ENCODE data around the gene HECA. TPM values are rescaled to one million over a fixed set of nuclear protein-coding genes. Genes with fewer than 3 reads are reported as not detected.

Gene HECA
- total RNA-seq, 1 experiment from 2014 or later, result 9.4 TPM

DNA sequence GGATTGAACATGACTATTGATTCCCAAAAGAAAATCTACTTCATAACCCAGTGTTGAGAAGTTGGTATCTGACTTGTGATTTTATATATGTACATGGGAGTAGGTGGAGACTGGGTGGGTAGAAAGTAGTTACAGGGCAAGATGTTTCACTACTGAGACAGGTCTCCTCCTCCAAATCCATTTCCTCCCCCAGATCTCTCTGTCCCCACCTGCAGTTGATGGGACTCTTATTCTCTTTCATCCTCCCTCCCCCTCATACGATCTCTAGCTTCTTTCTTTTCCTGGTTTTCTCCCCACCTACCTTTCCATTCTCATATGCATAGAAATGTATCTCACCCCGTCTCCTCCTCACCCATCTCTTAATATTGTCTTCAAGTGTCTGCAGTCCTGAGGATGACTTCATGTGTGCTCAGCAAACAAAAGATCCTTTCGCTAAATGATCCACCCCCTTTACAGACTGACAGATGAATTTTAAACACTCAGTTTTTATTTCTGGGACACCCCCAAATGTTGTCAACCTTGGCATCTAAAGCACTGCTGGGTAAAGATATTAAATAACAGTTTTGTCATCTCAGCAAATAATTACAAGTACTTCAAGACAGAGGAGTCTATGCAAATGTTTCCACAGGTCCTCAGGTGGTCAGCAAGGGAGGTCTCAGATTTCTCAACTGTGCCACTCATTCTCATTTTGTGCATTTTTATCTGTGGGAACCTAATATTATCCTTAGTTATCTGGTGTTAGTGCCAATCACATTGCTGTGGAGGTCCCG, 18.7 kb upstream of the HECA start:
- Mint-ChIP-seq H3K4me3 (no peak overlapping the region), H3K27me3 (ENCODE audit: low read depth) (peaks cover 9% of the 10 kb centered on the region; the same call in 1 of the 2 replicates), H3K9me3 (peaks cover 25% of the 10 kb centered on the region), H3K36me3 (peaks cover 21% of the 10 kb centered on the region), H3K27ac (no peak overlapping the region), H3K4me1 (peaks cover 8% of the 10 kb centered on the region; the same call in 1 of the 2 replicates)
- no peak for DNase-seq (ENCODE audit: low spot score)
- POLR2A ChIA-PET, result no interaction called here
- CTCF ChIA-PET, result interaction anchor here (0.7 to 1.2 kb wide), 2 partner anchors 103 to 248 kb away, joined by 3 to 4 read pairs; no protein-coding TSS in a partner anchor
- TF ChIP-seq JUN (CRISPR knock-in tag; IDR thresholded peaks at IDR 0.05) (no peak), JAZF1 (CRISPR knock-in tag; IDR thresholded peaks at IDR 0.05) (no peak), ZBTB21 (CRISPR knock-in tag; IDR thresholded peaks at IDR 0.05; ENCODE audit: borderline replicate concordance) (no peak), ZNF263 (CRISPR knock-in tag; IDR thresholded peaks at IDR 0.05; ENCODE audit: low read depth) (no peak), HMGA2 (CRISPR knock-in tag; IDR thresholded peaks at IDR 0.05) (no peak)
- TF ChIP-seq, protein P1, sequence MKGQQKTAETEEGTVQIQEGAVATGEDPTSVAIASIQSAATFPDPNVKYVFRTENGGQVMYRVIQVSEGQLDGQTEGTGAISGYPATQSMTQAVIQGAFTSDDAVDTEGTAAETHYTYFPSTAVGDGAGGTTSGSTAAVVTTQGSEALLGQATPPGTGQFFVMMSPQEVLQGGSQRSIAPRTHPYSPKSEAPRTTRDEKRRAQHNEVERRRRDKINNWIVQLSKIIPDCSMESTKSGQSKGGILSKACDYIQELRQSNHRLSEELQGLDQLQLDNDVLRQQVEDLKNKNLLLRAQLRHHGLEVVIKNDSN (CRISPR knock-in tag; IDR thresholded peaks at IDR 0.05), result no peak
- TF ChIP-seq, protein P2, sequence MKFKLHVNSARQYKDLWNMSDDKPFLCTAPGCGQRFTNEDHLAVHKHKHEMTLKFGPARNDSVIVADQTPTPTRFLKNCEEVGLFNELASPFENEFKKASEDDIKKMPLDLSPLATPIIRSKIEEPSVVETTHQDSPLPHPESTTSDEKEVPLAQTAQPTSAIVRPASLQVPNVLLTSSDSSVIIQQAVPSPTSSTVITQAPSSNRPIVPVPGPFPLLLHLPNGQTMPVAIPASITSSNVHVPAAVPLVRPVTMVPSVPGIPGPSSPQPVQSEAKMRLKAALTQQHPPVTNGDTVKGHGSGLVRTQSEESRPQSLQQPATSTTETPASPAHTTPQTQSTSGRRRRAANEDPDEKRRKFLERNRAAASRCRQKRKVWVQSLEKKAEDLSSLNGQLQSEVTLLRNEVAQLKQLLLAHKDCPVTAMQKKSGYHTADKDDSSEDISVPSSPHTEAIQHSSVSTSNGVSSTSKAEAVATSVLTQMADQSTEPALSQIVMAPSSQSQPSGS (CRISPR knock-in tag; IDR thresholded peaks at IDR 0.05; ENCODE audit: borderline replicate concordance, low read depth), result no peak
- ATAC-seq, result no peak

DNA sequence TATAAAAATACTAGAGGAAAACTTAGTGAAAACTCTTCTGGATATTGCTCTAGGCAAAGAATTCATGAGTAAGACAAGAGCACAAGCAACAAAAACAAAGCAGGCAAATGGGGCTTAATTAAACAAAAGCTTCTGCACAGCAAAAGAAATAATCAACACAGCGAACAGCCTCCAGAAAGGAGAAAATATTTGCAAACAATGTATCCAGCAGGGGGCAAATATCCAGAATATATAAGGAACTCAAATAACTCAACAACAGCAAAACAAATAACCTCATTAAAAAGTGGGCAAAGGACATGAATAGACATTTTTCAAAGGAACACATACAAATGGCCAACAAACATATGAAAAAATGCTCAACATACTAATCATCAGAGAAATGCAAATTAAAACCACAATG, 17.1 kb upstream of the HECA start:
- Mint-ChIP-seq H3K9me3 (peaks cover 27% of the 10 kb centered on the region), H3K4me1 (peaks cover 8% of the 10 kb centered on the region; the same call in 1 of the 2 replicates), H3K27me3 (ENCODE audit: low read depth) (peaks cover 9% of the 10 kb centered on the region; the same call in 1 of the 2 replicates), H3K36me3 (peaks cover 23% of the 10 kb centered on the region), H3K4me3 (no peak overlapping the region), H3K27ac (no peak overlapping the region)
- CTCF ChIA-PET, result interaction anchor here (0.7 to 1.2 kb wide), 3 partner anchors 102 to 247 kb away, joined by 3 to 4 read pairs (median 3); no protein-coding TSS in a partner anchor
- POLR2A ChIA-PET, result interaction anchor here (0.6 kb wide), 1 partner anchor 245 kb away, joined by 4 read pairs; no protein-coding TSS in a partner anchor
- TF ChIP-seq JAZF1 (CRISPR knock-in tag; IDR thresholded peaks at IDR 0.05), result no peak
- TF ChIP-seq NFATC4 (CRISPR knock-in tag; IDR thresholded peaks at IDR 0.05), result no peak
- TF ChIP-seq, protein P3, sequence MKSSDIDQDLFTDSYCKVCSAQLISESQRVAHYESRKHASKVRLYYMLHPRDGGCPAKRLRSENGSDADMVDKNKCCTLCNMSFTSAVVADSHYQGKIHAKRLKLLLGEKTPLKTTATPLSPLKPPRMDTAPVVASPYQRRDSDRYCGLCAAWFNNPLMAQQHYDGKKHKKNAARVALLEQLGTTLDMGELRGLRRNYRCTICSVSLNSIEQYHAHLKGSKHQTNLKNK (CRISPR knock-in tag; IDR thresholded peaks at IDR 0.05), result no peak
- TF ChIP-seq, protein P4, sequence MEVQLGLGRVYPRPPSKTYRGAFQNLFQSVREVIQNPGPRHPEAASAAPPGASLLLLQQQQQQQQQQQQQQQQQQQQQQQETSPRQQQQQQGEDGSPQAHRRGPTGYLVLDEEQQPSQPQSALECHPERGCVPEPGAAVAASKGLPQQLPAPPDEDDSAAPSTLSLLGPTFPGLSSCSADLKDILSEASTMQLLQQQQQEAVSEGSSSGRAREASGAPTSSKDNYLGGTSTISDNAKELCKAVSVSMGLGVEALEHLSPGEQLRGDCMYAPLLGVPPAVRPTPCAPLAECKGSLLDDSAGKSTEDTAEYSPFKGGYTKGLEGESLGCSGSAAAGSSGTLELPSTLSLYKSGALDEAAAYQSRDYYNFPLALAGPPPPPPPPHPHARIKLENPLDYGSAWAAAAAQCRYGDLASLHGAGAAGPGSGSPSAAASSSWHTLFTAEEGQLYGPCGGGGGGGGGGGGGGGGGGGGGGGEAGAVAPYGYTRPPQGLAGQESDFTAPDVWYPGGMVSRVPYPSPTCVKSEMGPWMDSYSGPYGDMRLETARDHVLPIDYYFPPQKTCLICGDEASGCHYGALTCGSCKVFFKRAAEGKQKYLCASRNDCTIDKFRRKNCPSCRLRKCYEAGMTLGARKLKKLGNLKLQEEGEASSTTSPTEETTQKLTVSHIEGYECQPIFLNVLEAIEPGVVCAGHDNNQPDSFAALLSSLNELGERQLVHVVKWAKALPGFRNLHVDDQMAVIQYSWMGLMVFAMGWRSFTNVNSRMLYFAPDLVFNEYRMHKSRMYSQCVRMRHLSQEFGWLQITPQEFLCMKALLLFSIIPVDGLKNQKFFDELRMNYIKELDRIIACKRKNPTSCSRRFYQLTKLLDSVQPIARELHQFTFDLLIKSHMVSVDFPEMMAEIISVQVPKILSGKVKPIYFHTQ (CRISPR knock-in tag; IDR thresholded peaks at IDR 0.05), result no peak
- TF ChIP-seq, protein P5, sequence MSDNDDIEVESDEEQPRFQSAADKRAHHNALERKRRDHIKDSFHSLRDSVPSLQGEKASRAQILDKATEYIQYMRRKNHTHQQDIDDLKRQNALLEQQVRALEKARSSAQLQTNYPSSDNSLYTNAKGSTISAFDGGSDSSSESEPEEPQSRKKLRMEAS (CRISPR knock-in tag; IDR thresholded peaks at IDR 0.05), result no peak
- no peak for TF ChIP-seq ZNF232 (CRISPR knock-in tag; IDR thresholded peaks at IDR 0.05)
- TF ChIP-seq, protein P6, sequence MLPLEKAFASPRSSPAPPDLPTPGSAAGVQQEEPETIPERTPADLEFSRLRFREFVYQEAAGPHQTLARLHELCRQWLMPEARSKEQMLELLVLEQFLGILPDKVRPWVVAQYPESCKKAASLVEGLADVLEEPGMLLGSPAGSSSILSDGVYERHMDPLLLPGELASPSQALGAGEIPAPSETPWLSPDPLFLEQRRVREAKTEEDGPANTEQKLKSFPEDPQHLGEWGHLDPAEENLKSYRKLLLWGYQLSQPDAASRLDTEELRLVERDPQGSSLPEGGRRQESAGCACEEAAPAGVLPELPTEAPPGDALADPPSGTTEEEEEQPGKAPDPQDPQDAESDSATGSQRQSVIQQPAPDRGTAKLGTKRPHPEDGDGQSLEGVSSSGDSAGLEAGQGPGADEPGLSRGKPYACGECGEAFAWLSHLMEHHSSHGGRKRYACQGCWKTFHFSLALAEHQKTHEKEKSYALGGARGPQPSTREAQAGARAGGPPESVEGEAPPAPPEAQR (CRISPR knock-in tag; IDR thresholded peaks at IDR 0.05), result no peak
- no peak for TF ChIP-seq ELF4 (CRISPR knock-in tag; IDR thresholded peaks at IDR 0.05; ENCODE audit: low read depth)
- no peak for TF ChIP-seq RELA (CRISPR knock-in tag; IDR thresholded peaks at IDR 0.05; ENCODE audit: borderline replicate concordance)
- TF ChIP-seq, protein P7, sequence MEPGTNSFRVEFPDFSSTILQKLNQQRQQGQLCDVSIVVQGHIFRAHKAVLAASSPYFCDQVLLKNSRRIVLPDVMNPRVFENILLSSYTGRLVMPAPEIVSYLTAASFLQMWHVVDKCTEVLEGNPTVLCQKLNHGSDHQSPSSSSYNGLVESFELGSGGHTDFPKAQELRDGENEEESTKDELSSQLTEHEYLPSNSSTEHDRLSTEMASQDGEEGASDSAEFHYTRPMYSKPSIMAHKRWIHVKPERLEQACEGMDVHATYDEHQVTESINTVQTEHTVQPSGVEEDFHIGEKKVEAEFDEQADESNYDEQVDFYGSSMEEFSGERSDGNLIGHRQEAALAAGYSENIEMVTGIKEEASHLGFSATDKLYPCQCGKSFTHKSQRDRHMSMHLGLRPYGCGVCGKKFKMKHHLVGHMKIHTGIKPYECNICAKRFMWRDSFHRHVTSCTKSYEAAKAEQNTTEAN (CRISPR knock-in tag; IDR thresholded peaks at IDR 0.05), result no peak
- ATAC-seq, result no peak
- no peak for DNase-seq (ENCODE audit: low spot score)
